Measurements from ENCODE around the gene EXOSC1.
"Not testable (repeated sequence)": the region's sequence is repeated elsewhere in the genome, so short reads cannot be mapped to it uniquely, and the experiment has no call there.

EXOSC1 gene

DNA sequence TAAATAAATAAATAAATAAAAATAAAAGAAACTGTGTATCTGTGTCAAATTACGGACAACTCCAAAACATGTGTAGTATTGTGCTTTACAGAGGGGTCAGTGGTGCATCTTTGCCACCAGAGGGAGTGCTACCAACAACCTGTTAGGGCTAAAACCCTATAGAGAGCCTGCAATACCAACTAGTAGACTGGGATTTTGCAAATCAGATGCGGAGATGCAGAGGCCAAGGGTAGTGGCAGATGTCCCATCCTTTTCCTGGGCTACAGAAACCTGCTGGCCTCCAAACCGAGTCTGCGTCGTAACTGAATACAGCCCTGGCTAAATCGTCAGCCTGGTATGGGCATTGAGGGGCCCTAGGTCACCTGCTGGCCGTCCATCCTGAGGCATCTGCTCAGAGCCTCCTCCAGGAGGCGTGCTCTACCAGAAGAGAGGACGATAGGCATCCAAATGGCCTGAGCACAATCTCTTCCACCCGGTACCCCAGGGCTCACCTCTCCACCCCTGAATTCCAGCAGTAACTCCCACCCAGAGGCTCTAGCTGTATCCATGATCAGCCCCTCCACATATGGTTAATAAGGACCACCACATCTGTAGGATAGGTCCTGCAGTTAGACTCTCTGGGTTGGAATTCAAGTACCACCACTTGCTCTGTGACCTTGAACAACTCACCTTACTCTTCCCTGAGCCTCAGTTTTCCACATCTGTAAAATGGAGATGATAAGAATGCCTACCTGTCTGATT is 38.4 kb downstream of the EXOSC1 start:
- peak; percentile 97 to 98 for DNase-seq

DNA sequence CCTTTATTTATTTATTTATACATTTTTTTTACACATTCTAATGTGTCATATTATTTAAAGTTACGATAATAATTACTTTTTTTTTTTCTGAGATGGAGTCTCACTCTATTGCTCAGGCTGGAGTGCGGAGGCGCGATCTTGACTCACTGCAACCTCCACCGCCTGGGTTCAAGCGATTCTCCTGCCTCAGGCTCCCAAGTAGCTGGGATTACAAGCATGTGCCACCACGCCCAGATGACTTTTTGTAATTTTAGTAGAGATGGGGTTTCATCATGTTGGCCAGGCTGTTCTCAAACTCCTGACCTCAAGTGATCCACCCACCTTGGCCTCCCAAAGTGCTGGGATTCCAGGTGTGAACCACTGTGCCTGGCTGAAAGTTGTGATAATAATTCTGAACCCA is 39.3 kb downstream of the EXOSC1 start:
- DNase-seq, result not testable (repeated sequence)

DNA sequence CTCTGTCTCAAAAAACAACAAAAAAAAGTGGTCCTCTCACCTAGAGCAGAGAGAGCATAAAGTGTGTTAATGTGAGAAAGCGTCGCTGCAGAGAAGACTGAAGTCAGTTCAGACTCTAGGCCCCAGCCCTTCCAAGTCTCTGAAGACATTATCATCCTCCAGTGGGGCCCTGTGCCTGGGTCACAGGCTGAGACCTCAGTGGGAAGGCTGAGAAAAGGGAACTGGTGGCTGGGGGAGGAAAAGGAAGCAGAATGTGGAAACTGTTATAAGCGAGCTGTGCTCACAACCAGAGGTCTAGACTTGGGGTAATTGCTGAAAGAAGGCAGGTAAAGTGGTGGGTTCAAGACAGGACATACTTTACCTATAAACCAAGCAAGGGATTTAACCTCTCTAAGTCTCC is 39.7 kb downstream of the EXOSC1 start:
- peak; percentile 97 to 98 for DNase-seq

DNA sequence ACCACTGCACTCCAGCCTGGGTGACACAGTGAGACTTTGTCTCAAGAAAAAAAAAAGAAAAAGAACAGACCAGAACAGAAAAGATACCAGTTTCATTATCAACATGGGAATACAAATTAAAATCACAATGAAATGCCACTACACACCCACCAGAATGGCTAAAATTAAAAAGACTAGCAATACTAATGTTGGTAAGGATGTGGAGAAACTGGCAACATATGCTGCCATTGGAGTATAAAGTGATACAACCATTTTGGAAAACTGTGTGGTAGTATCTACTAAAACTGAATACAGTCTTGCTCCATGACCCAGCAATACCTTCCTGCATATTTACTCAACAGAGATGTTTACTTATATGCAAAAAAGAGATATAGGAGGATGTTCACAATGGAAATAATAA is 41.8 kb downstream of the EXOSC1 start:
- DNase-seq, result no peak

DNA sequence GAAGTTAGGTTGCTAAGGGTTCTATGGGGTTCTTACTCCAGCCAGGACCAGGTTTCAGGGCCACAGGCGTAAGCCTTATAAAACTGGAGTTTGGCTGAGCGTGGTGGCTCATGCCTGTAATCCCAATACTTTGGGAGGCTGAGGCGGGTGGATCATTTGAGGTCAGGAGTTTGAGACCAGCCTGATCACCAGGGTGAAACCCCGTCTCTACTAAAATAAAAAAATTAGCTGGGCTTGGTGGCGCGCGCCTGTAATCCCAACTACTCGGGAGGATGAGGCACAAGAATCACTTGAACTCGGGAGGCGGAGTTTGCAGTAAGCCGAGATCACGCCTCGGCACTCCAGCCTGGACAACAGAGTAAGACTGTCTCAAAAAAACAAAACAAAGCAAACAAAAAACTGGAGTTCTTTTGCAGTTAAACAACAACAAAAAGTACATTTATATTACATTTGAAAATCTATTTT is 44.3 kb downstream of the EXOSC1 start:
- DNase-seq, result no peak

DNA sequence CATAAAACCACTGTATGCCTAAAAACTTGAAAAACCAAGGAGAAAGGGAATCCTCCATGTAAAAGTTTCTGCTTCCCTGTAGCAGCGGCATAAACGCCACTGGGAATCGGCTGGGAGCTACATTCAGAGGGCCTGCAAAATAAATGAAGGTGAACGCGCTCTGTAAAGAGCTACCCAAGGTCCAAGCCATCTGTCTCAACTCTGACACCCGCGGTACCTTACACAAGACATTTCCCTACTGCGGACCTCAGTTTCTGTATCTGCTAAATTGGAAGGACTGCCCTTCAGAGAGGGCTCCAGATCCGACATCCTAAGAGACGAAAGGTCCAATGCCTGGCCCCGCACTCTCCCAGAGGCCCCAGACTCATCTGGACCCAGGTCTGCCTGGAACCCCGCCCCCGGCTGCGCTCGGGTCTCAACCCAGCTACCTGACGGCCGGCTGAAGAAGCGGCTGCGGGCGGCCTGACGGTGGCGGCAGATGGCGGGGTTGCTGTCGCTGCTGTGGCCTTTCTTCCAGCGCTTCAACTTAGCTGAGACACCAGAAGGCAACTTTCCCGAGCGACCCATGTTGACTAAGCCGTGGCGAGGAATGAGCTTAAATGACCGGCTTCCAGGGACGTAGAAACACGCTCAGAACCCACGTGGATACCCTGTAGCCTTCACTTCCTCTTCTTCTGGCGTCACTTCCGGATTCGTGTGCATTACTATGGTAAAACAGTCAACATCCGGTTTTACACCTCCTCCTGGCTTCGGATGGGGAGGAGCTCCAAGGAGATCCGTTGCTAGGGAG is 44.9 kb downstream of the EXOSC1 start, which contains the start of gene RRP12:
Gene RRP12 (minus strand): TSS at position 676 of the 790 bp plus-strand sequence. CDS start 109 bp downstream, at position 567.
- peak; percentile 100 for DNase-seq

DNA sequence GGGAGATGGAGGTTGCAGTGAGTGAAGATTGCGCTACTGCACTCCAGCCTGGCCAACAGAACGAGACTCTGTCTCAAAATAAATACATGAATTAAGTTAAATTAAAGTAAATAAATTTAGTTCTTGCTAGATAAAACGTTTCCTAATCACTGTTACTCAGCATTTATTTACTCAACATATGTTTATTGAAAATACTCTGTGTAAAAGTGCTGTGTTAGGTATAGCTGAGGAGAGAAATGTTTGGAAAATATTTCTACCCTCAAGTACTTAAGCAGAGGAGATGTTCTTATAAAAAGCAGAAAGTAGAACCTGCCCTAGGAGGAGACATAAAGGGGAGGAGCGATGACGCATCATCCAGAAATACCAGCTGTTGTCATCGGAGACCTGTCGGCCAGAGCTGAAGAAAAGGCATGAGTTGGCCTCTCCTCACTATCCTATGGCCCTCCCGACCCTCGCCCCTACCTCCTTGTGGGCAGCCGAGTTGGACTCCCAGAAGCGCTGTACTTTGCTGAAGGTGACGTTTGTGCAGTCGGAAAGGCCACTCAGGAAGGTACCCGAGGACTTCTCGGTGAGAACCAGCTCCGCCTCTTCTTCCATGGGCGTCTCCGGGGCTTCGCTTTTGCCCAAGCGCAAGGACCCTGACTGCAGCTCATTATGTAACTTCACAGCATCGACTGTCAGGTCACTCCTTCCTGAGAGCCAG is 45.8 kb downstream of the EXOSC1 start:
- peak; percentile 83 to 85 for DNase-seq

DNA sequence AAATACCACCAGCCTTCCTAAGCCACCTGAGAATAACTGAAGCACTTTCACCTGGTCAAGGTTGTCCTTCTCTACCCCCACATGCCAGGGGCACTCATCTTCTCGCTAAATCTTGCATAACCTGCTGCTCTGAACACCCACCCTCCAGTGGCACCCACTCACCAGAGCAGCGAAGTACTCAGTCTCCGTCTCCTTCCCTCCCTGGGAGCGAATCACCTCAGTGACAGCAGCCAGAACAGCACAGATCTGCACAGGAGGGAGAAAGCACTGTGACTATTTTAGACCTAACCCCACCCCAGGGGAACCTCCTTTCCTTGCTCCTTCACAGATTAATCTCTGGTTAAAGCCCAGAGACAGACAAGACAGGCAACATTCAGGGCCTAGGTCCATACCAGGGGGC is 49.8 kb downstream of the EXOSC1 start:
- DNase-seq, result no peak

DNA sequence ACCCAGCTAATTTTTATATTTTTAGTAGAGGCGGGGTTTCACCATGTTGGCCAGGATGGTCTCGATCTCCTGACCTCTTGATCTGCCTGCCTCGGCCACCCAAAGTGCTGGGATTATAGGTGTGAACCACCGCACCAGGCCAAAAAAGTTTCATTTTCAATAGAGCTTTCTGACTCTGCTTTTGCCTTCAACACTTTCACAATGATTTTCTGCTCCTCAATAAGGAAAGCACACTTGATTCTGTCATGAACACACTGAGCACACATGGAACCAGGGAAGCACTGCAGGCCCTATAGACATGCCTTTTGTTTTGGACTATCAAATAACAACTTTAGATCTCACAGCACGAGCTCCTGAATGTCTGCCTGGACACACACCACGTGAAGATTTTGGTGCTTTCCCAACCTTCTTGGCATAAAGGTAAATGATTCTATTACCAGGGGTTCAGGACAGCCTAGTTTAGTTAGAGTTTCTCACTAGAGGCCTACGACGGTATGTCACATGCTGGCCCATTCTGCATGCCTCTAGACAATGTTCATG is 52.7 kb downstream of the EXOSC1 start:
- no peak for DNase-seq

DNA sequence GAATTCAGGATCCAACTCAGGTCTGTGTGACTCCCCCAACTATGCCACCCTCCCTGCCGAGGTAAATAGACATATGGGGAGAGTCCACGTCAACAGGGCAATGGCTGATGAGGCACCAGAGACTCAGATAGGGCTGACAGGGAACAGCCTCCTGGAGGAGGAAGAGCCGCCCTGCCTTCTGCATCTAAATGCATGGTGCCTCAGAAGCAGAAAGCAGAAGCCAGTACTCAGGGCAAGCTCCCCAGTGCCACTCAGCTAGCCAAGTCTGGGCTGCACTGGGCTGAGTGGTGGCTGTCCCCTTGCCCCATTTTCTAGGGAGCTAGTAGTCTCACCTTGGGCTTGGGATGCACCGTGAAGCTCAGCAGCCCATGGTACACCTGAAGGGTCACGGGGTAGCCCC is 55.7 kb downstream of the EXOSC1 start:
- no peak for DNase-seq

DNA sequence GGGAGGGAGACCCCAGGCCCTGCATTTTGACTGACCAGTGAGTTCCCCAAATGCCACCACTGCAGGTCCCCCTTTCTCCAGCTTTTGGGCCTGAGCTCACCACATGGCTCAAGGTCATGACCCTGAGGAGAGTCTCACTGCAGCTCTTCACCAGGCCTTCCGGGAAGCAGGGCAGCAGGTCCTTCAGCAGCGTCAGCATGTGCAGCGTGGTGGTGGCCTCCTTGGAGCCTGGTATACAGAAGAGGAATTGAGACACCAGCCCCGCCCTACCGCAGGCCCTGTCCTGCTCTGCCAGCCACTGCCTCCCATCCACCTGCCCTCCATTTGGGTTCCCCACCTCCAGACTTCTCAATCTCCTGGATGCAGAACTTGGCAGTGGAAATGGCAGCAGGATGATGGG is 57.7 kb downstream of the EXOSC1 start:
- no peak for DNase-seq

All from Kasumi-1 (cell line).